Breast epithelium (tissue), 4 donors: Measurements from ENCODE around the gene ARHGAP21. TPM values are rescaled to one million over a fixed set of nuclear protein-coding genes. Genes with fewer than 3 reads are reported as not detected.

Experiments used
- DNase-seq, 2 donors: peaks; one replicate each; pipeline ENCODE4 v3.0.0-alpha.2; 2019; ENCODE audit warnings: low spot score in 2 of 2
- H3K27ac ChIP-seq, 2 donors: fragments of 200-600 bp; sonication (generic) in 1 of 2; one replicate each; pipeline ENCODE4 v1.5.1; 2016 to 2019; ENCODE audit warnings: mild to moderate bottlenecking in 1 of 2
- H3K27me3 ChIP-seq, 2 donors: fragments of 200-600 bp; sonication (generic) in 1 of 2; one replicate each; pipeline versions ENCODE4 v1.5.1 to v1.6.0; 2017 to 2019; ENCODE audit warnings: control low read depth in 1 of 2, mild to moderate bottlenecking in 1 of 2
- H3K36me3 ChIP-seq: fragments of 200-600 bp; one replicate; pipeline ENCODE4 v1.5.1; 2019
- H3K4me1 ChIP-seq, 2 donors: fragments of 200-600 bp; sonication (generic); one replicate each; pipeline ENCODE4 v1.5.1; 2016 to 2019; ENCODE audit warnings: control low read depth in 1 of 2
- H3K4me3 ChIP-seq, 3 donors: fragments of 200-600 bp; sonication (generic); 1 replicate in 2 of 3; 2 replicates in 1 of 3; pipeline ENCODE4 v1.5.1; 2016 to 2019; ENCODE audit warnings: mild to moderate bottlenecking in 3 of 3, moderate library complexity in 2 of 3
- H3K9me3 ChIP-seq, 2 donors: fragments of 200-600 bp; sonication (generic) in 1 of 2; one replicate each; pipeline ENCODE4 v1.5.1; 2016 to 2019; ENCODE audit warnings: control low read depth in 1 of 2
- POLR2A ChIP-seq: fragments of 450-650 bp; IDR thresholded peaks from one replicate; pipeline ENCODE4 v1.6.1; 2016; ENCODE audit warnings: antibody characterized with exemption, mild to moderate bottlenecking, moderate library complexity
- POLR2AphosphoS5 ChIP-seq, 3 donors: sonication (generic); formaldehyde crosslinking; IDR thresholded peaks; one replicate each; pipeline ENCODE4 v1.6.1; 2017; ENCODE audit warnings: antibody characterized with exemption in 3 of 3
- intact Hi-C: fragments of 100-400 bp; cut with DNase I; formaldehyde crosslinking; loops from one replicate; pipeline ENCODE4 v1.15.1; 2023; ENCODE audit warnings: low total_unique reads
- total RNA-seq, 3 donors: library from RNA; depleted of rRNA; stranded (reverse); fragments of >200 nt; gene quantifications; one replicate each; pipeline ENCODE4 v1.1.0, GENCODE V29; 2016
- TF ChIP-seq, protein P1 (sequence below), 3 donors: fragments of 450-650 bp; IDR thresholded peaks; one replicate each; pipeline ENCODE4 v1.5.1; 2016 to 2017; ENCODE audit warnings: antibody characterized with exemption in 3 of 3, mild to moderate bottlenecking in 3 of 3, moderate library complexity in 3 of 3

The ARHGAP21 gene
- total RNA-seq, 3 donors from 2014 or later = 67.5 to 203 (median 105) TPM

DNA sequence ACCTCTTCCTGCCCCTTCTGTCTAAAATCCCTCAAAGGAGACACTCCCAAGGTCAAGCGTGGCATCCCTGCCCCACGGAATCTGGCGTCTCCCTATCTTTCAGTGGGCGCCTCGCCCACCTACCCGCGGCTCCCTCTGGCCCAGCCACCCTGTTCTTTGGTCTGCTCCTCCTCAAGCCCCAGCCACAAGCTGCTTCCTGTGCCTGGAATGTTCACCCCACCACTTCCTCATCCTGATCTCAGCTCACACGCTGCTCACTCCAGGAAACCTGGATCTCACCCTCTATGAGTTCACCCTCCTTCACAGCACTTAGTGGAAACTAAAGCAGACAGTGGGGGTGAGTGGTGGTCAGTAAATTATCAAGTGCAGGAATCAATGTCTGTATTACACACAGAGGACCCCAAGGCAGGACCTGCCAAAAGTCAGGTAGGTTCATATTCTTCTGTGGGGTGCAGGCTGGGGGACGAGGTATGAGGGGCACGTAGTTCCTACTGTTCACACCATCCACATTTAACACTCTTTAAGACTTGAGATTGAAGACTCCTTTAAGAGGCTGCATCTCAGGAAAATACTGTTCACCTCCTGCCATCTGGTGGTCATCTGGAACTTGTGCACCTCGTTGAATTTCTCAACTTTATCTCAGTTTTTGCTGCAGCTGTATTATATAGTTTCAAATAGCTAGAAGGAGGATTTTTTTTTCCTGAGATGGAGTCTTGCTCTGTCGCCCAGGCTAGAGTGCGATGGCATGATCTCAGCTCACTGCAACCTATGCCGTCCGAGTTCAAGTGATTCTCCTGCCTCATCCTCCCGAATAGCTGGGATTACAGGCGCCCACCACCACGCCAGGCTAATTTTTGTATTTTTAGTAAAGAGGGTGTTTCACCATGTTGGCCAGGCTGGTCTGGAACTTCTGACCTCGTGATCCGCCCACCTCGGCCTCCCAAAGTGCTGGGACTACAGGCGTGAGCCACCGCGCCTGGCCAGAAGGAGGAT is 166.6 kb downstream of the ARHGAP21 start:
- intact Hi-C loops = no loop called here
- H3K36me3 ChIP-seq = no peaks in the 10 kb centered on the region
- DNase-seq = no peak
- H3K4me3 ChIP-seq = no peak overlapping the region
- peaks cover 0 to 9% of the 10 kb centered on the region in 2 donors for H3K9me3 ChIP-seq
- H3K27ac ChIP-seq = peak overlapping the region in 1 of 2 donors; percentile 41
- peaks cover 6 to 20% of the 10 kb centered on the region in 2 donors for H3K4me1 ChIP-seq
- H3K27me3 ChIP-seq = no peaks in the 10 kb centered on the region
- no peak for TF ChIP-seq POLR2A
- no peak for TF ChIP-seq POLR2AphosphoS5 (IDR thresholded peaks at IDR 0.05)
- TF ChIP-seq, protein P1, sequence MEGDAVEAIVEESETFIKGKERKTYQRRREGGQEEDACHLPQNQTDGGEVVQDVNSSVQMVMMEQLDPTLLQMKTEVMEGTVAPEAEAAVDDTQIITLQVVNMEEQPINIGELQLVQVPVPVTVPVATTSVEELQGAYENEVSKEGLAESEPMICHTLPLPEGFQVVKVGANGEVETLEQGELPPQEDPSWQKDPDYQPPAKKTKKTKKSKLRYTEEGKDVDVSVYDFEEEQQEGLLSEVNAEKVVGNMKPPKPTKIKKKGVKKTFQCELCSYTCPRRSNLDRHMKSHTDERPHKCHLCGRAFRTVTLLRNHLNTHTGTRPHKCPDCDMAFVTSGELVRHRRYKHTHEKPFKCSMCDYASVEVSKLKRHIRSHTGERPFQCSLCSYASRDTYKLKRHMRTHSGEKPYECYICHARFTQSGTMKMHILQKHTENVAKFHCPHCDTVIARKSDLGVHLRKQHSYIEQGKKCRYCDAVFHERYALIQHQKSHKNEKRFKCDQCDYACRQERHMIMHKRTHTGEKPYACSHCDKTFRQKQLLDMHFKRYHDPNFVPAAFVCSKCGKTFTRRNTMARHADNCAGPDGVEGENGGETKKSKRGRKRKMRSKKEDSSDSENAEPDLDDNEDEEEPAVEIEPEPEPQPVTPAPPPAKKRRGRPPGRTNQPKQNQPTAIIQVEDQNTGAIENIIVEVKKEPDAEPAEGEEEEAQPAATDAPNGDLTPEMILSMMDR (IDR thresholded peaks at IDR 0.05) = peak; percentile 48 to 70 (median 69)

DNA sequence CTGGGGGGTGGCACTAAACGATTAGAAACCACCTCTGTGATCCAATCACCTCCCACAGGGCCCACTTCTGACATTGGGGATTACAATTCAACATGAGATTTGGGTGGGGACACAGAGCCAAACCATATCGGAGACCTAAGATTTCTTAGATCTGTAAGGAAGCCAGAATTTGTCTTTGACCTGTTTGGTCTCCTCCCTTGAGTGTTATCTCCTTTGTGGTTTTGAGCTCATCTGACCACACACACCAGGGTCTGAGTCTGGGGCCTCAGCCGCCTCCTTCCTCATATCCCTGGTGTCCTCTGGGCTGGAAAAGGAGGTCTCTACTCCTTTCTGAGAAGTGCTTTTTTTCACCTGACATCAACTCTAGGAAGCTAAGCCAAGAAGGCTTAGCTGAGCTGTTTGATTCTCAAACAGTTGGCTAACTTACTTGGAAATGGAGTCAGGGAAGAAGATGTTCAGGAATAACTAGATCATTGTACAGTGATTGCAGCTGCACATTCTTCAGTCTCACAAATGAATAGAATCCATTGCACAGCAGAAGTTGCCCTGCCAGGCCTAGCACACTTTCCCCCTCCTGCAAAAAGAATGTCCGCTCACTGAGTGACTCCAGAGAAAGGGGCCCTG is 167.4 kb downstream of the ARHGAP21 start:
- no peak for DNase-seq
- intact Hi-C loops = no loop called here
- TF ChIP-seq POLR2A (no peak), POLR2AphosphoS5 (IDR thresholded peaks at IDR 0.05) (no peak)
- TF ChIP-seq, protein P1 (IDR thresholded peaks at IDR 0.05) = no peak

DNA sequence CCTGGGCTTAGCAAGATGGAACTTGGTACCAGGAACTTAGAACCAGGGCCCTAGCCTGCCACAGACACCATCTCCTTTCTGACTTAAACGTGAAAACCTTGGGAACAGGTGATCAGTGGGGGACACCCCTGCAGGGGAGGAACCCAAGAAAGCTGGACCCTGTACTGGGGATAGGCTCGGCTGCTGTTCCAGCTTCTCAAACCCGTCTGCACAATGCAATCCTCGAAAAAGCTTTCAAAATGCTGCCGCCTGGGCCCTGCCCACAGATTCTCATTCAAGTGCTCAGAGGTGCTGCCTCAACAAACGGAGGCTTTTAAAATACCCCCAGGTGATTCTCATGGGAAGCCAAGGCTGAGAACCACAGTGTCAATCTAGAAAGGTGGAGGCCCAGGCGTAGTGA is 169.7 kb downstream of the ARHGAP21 start:
- no peaks in the 10 kb centered on the region for H3K36me3 ChIP-seq
- no peak for DNase-seq
- intact Hi-C loops = no loop called here
- no peaks in the 10 kb centered on the region for H3K27me3 ChIP-seq
- no peak for TF ChIP-seq POLR2AphosphoS5 (IDR thresholded peaks at IDR 0.05)
- TF ChIP-seq, protein P1 (IDR thresholded peaks at IDR 0.05) = no peak
- H3K4me3 ChIP-seq = no peak overlapping the region
- no peak overlapping the region for H3K27ac ChIP-seq
- no peaks in the 10 kb centered on the region for H3K9me3 ChIP-seq
- H3K4me1 ChIP-seq = peaks cover 6 to 20% of the 10 kb centered on the region in 2 donors

More for the DNA sequence above, 167.4 kb downstream of the ARHGAP21 start:
- Histone ChIP-seq H3K9me3 (peaks cover 0 to 9% of the 10 kb centered on the region in 2 donors), H3K4me1 (peaks cover 6 to 20% of the 10 kb centered on the region in 2 donors), H3K36me3 (no peaks in the 10 kb centered on the region), H3K27ac (peak overlapping the region in 1 of 2 donors; percentile 41), H3K27me3 (no peaks in the 10 kb centered on the region), H3K4me3 (no peak overlapping the region)

DNA sequence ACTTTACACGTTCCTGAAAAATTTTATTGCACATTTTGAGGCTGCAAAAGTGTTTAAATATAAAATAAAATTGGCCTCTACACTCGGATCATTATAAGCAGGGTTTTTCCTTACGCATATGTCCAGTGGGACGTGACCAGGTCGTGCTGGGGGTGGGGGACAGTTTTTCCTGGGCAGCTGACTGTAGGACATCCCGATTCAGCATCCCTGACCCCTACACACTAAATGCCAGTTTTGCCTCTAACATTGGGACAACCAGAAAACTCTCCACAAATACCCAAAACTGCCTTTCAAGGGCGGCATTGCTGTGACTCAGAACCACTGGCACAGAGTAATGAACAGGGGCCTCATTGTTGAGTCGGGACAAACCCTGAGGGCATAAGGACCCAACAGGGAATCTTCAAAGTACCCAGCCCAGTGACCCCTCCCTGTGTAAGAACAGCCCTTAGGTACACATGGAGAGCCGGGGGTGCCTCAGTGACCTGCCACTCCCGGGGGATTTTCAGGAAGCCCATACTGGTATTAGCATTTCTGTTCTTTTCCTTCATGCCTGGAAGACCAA is 170.6 kb downstream of the ARHGAP21 start:
- peak overlapping the region in 1 of 2 donors; percentile 52 for H3K27ac ChIP-seq
- intact Hi-C loops = no loop called here
- no peak overlapping the region for H3K4me3 ChIP-seq
- TF ChIP-seq, protein P1 (IDR thresholded peaks at IDR 0.05) = no peak
- TF ChIP-seq POLR2AphosphoS5 (IDR thresholded peaks at IDR 0.05) (no peak), POLR2A (no peak)
- no peaks in the 10 kb centered on the region for H3K36me3 ChIP-seq
- H3K9me3 ChIP-seq = no peaks in the 10 kb centered on the region
- no peaks in the 10 kb centered on the region for H3K27me3 ChIP-seq
- peaks cover 6 to 20% of the 10 kb centered on the region in 2 donors for H3K4me1 ChIP-seq
- peak in 1 of 2 donors; percentile 7 for DNase-seq
